HFFc6 (cell line): Measurements from ENCODE around the gene ADTRP. TPM values are rescaled to one million over a fixed set of nuclear protein-coding genes. Genes with fewer than 3 reads are reported as not detected.

Source experiments
- DNase-seq: peaks from one replicate; pipeline ENCODE4 v3.0.0-alpha.2; 2018
- H3K27ac Mint-ChIP-seq: 2 replicates; pipeline ENCODE4 v1.8.0; 2020; ENCODE audit warnings: mild to moderate bottlenecking, mixed read lengths
- H3K27me3 Mint-ChIP-seq: 2 replicates; pipeline ENCODE4 v1.8.0; 2021; ENCODE audit warnings: mild to moderate bottlenecking, moderate library complexity, mixed read lengths; ENCODE audit not compliant: insufficient read depth
- H3K36me3 Mint-ChIP-seq: 2 replicates; pipeline ENCODE4 v1.8.0; 2021; ENCODE audit warnings: low read depth, mixed read lengths
- H3K4me1 Mint-ChIP-seq: 2 replicates; pipeline ENCODE4 v1.8.0; 2020; ENCODE audit warnings: low read depth, mixed read lengths
- H3K4me3 Mint-ChIP-seq: 2 replicates; pipeline ENCODE4 v1.8.0; 2020; ENCODE audit warnings: mild to moderate bottlenecking, moderate library complexity, mixed read lengths
- H3K9me3 Mint-ChIP-seq: 2 replicates; pipeline ENCODE4 v1.8.0; 2020; ENCODE audit warnings: mild to moderate bottlenecking, mixed read lengths
- total RNA-seq, 6 experiments: library from RNA; stranded (reverse); fragmentation: NEBNext Ultra II Directional; extraction: Animal tissue kit (Norgen Biotek cat#: 25700); gene quantifications; 2 replicates in 1 of 6; 3 replicates in 5 of 6; pipeline ENCODE4 v1.2.3, GENCODE V29; 2021
- TF ChIP-seq, protein P1 (sequence below): fragments of 200-600 bp; sonication (generic); IDR thresholded peaks from 2 replicates; pipeline ENCODE4 v1.5.0; 2021; ENCODE audit warnings: antibody characterized with exemption, mild to moderate bottlenecking

Gene ADTRP
- total RNA-seq, 6 experiments from 2014 or later: 0.24 to 0.99 (median 0.84) TPM

DNA sequence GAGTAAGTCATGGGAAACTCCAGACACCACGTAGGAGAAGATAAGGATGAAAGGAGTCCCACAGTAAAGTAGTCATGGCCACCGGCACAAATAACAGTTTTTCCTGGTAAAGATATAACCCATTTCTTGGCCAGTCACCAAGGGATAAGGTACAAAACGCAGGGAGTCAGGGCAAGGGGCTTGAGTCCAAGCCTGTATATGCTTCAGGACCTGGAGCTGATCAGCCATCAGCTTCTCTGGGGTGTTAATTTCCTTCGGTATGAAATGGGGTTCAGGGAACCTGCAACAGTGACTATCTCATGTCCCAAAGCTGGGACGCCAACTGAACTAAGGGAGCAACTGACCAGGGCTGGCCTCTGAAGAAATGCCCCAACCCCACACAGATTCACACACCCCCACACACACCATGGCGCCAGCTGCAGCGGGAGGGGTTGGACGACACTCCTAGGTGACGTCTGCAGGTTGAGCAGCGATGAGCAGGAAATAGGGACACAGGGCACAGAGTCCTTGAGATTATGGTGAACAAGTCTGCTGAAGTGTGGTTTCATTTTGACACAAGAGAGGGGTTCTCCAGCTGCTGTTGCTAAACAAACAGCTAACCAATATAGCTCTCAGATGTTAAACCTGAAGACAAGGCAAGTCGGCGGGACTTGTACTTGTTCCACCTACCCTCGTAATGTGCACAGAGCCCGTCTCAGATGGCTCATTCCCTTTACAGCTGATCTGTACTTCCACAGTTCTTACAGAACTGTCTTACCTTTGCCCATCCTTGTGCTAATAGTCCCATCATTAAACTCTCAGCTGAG lies 7.4 kb upstream of the ADTRP start:
- peaks cover 6% of the 10 kb centered on the region; the same call in 1 of the 2 replicates for H3K36me3 Mint-ChIP-seq
- H3K4me3 Mint-ChIP-seq: no peak overlapping the region
- peaks cover 2% of the 10 kb centered on the region for H3K27me3 Mint-ChIP-seq
- no peak for DNase-seq
- no peak overlapping the region for H3K27ac Mint-ChIP-seq
- TF ChIP-seq, protein P1, sequence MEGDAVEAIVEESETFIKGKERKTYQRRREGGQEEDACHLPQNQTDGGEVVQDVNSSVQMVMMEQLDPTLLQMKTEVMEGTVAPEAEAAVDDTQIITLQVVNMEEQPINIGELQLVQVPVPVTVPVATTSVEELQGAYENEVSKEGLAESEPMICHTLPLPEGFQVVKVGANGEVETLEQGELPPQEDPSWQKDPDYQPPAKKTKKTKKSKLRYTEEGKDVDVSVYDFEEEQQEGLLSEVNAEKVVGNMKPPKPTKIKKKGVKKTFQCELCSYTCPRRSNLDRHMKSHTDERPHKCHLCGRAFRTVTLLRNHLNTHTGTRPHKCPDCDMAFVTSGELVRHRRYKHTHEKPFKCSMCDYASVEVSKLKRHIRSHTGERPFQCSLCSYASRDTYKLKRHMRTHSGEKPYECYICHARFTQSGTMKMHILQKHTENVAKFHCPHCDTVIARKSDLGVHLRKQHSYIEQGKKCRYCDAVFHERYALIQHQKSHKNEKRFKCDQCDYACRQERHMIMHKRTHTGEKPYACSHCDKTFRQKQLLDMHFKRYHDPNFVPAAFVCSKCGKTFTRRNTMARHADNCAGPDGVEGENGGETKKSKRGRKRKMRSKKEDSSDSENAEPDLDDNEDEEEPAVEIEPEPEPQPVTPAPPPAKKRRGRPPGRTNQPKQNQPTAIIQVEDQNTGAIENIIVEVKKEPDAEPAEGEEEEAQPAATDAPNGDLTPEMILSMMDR: no peak
- H3K9me3 Mint-ChIP-seq: no peaks in the 10 kb centered on the region
- peaks cover 5% of the 10 kb centered on the region; the same call in 1 of the 2 replicates for H3K4me1 Mint-ChIP-seq

GRCh38 chr6:11785415-11785773 lies 6.8 kb upstream of the ADTRP start:
- peaks cover 5% of the 10 kb centered on the region; the same call in 1 of the 2 replicates for H3K4me1 Mint-ChIP-seq
- no peak overlapping the region for H3K4me3 Mint-ChIP-seq
- DNase-seq: no peak
- no peak overlapping the region for H3K27ac Mint-ChIP-seq
- peaks cover 6% of the 10 kb centered on the region; the same call in 1 of the 2 replicates for H3K36me3 Mint-ChIP-seq
- H3K9me3 Mint-ChIP-seq: no peaks in the 10 kb centered on the region
- TF ChIP-seq, protein P1: no peak
- H3K27me3 Mint-ChIP-seq: peaks cover 2% of the 10 kb centered on the region

DNA sequence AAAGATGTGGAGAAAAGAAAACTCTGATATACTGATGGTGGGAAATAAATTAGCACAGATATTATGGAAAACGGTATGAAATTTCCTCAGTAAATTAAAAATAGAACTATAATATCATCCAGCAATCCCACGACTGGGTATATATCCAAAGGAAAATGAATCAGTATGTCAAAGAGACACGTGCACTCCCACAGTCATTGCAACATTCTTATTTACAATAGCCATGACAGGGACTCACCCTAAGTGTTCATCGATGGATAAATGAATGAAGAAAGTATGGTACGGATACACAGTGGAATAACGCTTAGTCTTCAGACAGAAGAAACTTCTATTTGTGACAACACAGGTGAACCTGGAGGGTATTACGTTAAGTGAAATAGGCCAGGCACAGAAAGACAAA lies 5.7 kb upstream of the ADTRP start:
- TF ChIP-seq, protein P1: no peak
- Mint-ChIP-seq H3K27ac (no peak overlapping the region), H3K4me3 (no peak overlapping the region), H3K36me3 (peaks cover 6% of the 10 kb centered on the region; the same call in 1 of the 2 replicates), H3K4me1 (peaks cover 5% of the 10 kb centered on the region; the same call in 1 of the 2 replicates), H3K27me3 (peaks cover 2% of the 10 kb centered on the region), H3K9me3 (no peaks in the 10 kb centered on the region)
- DNase-seq: no peak

DNA sequence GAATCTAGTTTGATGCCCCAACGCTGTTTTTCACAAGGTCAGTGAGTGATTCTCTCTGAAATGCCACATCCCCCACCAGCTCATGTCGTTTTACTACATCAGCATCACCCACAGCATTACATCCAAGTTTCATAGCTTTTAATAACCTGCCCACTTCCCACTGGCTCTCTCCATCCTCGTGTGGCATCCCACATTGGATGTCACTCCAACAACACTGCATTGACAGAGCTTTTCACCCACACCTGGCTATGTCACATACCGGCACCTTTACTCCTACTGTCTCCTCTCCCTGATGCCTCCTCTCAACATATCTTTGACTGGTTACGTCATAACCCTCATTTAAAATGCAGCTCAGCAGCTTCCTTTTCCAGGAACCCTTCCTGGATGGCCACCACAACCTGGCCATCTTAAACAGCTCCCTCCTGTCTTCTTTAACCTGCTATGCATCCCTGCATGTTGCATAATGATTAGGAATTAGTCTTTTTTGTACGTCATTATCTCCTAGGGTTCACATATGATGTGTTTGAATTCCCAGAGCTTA lies 5.0 kb upstream of the ADTRP start:
- TF ChIP-seq, protein P1: no peak
- no peak for DNase-seq
- peaks cover 5% of the 10 kb centered on the region; the same call in 1 of the 2 replicates for H3K4me1 Mint-ChIP-seq
- no peaks in the 10 kb centered on the region for H3K9me3 Mint-ChIP-seq
- peaks cover 2% of the 10 kb centered on the region for H3K27me3 Mint-ChIP-seq
- peaks cover 6% of the 10 kb centered on the region; the same call in 1 of the 2 replicates for H3K36me3 Mint-ChIP-seq
- no peak overlapping the region for H3K27ac Mint-ChIP-seq
- no peak overlapping the region for H3K4me3 Mint-ChIP-seq

- Mint-ChIP-seq H3K4me3 (no peak overlapping the region), H3K27ac (no peak overlapping the region), H3K9me3 (no peaks in the 10 kb centered on the region), H3K27me3 (peaks cover 2% of the 10 kb centered on the region), H3K4me1 (peaks cover 5% of the 10 kb centered on the region; the same call in 1 of the 2 replicates), H3K36me3 (peaks cover 6% of the 10 kb centered on the region; the same call in 1 of the 2 replicates)
- TF ChIP-seq, protein P1: no peak
- DNase-seq: no peak
These were observed 3.9 kb upstream of the ADTRP start for GRCh38 chr6:11782524-11782923.
